ENCODE results near the gene CTNNBIP1.

DNA sequence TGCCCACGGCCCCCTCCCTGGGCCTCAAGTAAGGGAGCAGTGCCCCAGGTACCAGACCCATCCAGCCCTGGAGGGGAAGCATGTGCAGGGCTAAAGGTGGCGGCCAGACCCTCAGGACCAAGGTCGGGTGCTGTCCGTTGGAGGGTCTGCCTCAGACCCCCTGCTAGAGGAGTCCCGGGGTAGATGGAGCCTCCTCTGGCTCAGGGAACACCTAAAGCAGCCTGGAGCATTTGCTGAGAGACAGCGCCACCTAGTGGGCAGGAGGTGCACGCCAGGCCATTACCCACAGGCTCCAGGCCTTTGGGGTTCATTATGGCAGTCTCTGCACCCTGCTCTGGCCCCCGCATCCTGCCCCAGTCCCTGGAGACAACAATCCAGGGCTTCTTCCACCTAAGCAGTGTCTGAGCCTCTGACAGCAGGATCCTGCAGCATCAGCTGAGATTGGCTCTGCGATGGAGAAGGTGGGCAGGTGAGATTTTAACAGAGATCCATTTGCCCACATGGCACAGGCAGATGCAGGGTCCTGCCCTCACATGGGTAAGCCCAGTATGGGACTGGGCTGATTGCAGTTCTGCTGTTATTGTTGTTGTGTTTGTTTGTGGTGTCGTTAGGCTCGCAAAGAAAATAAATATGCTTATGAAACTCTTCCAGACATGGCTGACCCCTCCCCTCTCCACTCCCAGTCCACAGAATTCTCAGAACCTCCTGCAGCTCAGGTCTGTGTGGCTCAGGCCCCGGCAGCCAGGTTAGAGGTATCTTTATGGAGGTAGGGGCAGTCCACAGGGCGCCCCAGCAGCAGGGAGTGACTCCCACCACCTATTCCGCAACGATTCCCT is 42.4 kb downstream of the CTNNBIP1 start:
- TF ChIP-seq, protein P1, sequence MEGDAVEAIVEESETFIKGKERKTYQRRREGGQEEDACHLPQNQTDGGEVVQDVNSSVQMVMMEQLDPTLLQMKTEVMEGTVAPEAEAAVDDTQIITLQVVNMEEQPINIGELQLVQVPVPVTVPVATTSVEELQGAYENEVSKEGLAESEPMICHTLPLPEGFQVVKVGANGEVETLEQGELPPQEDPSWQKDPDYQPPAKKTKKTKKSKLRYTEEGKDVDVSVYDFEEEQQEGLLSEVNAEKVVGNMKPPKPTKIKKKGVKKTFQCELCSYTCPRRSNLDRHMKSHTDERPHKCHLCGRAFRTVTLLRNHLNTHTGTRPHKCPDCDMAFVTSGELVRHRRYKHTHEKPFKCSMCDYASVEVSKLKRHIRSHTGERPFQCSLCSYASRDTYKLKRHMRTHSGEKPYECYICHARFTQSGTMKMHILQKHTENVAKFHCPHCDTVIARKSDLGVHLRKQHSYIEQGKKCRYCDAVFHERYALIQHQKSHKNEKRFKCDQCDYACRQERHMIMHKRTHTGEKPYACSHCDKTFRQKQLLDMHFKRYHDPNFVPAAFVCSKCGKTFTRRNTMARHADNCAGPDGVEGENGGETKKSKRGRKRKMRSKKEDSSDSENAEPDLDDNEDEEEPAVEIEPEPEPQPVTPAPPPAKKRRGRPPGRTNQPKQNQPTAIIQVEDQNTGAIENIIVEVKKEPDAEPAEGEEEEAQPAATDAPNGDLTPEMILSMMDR (optimal IDR thresholded peaks at IDR 0.05 in 1 of 3, IDR thresholded peaks at IDR 0.05 in 1 of 3, conservative IDR thresholded peaks at IDR 0.05 in 1 of 3; ENCODE audit: extremely low read depth in 1 of 3, insufficient read depth in 2 of 3, low read length in 3 of 3) = peak; percentile 97 to 98 (median 97)
- no peak for TF ChIP-seq EZH2 (IDR thresholded peaks at IDR 0.05; ENCODE audit: low read length)

Measured in keratinocyte (primary cell).